ENCODE measurements around the gene ROR1.

The ROR1 gene

GRCh38 chr1:64163970-64164369, 390.2 kb downstream of the ROR1 start:
- Mint-ChIP-seq H3K4me1 (ENCODE audit: low read depth) (no peaks in the 10 kb centered on the region), H3K9me3 (ENCODE audit: low read depth) (no peaks in the 10 kb centered on the region), H3K27ac (no peak overlapping the region), H3K36me3 (no peaks in the 10 kb centered on the region), H3K27me3 (peaks cover 4% of the 10 kb centered on the region), H3K4me3 (no peak overlapping the region)

GRCh38 chr1:64166629-64167028, 392.8 kb downstream of the ROR1 start:
- no peaks in the 10 kb centered on the region for H3K36me3 Mint-ChIP-seq
- peaks cover 6% of the 10 kb centered on the region for H3K27me3 Mint-ChIP-seq
- H3K4me1 Mint-ChIP-seq (ENCODE audit: low read depth): peaks cover 7% of the 10 kb centered on the region
- no peak overlapping the region for H3K27ac Mint-ChIP-seq
- H3K9me3 Mint-ChIP-seq (ENCODE audit: low read depth): no peaks in the 10 kb centered on the region
- no peak overlapping the region for H3K4me3 Mint-ChIP-seq

- H3K27me3 Mint-ChIP-seq: peaks cover 6% of the 10 kb centered on the region
- H3K27ac Mint-ChIP-seq: no peak overlapping the region
- peaks cover 12% of the 10 kb centered on the region for H3K4me1 Mint-ChIP-seq (ENCODE audit: low read depth)
- H3K4me3 Mint-ChIP-seq: no peak overlapping the region
- H3K9me3 Mint-ChIP-seq (ENCODE audit: low read depth): no peaks in the 10 kb centered on the region
- H3K36me3 Mint-ChIP-seq: no peaks in the 10 kb centered on the region
Measured at GRCh38 chr1:64167176-64167575, 393.4 kb downstream of the ROR1 start.

- Mint-ChIP-seq H3K4me3 (no peak overlapping the region), H3K36me3 (no peaks in the 10 kb centered on the region), H3K4me1 (ENCODE audit: low read depth) (peaks cover 20% of the 10 kb centered on the region), H3K27me3 (peaks cover 9% of the 10 kb centered on the region), H3K9me3 (ENCODE audit: low read depth) (no peaks in the 10 kb centered on the region), H3K27ac (peak overlapping the region; percentile 29)
Measured at GRCh38 chr1:64171246-64171645, 397.4 kb downstream of the ROR1 start.

- Mint-ChIP-seq H3K36me3 (no peaks in the 10 kb centered on the region), H3K4me3 (no peak overlapping the region), H3K27me3 (peaks cover 9% of the 10 kb centered on the region), H3K27ac (peak overlapping the region; percentile 29), H3K9me3 (ENCODE audit: low read depth) (no peaks in the 10 kb centered on the region), H3K4me1 (ENCODE audit: low read depth) (peaks cover 20% of the 10 kb centered on the region)
Measured at GRCh38 chr1:64171797-64172281, 398.0 kb downstream of the ROR1 start.

- Mint-ChIP-seq H3K27me3 (peaks cover 9% of the 10 kb centered on the region), H3K9me3 (ENCODE audit: low read depth) (no peaks in the 10 kb centered on the region), H3K36me3 (no peaks in the 10 kb centered on the region), H3K4me3 (no peak overlapping the region), H3K4me1 (ENCODE audit: low read depth) (peaks cover 20% of the 10 kb centered on the region), H3K27ac (no peak overlapping the region)
Measured at GRCh38 chr1:64172458-64172983, 398.7 kb downstream of the ROR1 start.

GRCh38 chr1:64173336-64173940, 399.6 kb downstream of the ROR1 start:
- no peak overlapping the region for H3K27ac Mint-ChIP-seq
- H3K36me3 Mint-ChIP-seq: no peaks in the 10 kb centered on the region
- H3K27me3 Mint-ChIP-seq: peaks cover 9% of the 10 kb centered on the region
- no peak overlapping the region for H3K4me3 Mint-ChIP-seq
- H3K4me1 Mint-ChIP-seq (ENCODE audit: low read depth): peaks cover 20% of the 10 kb centered on the region
- H3K9me3 Mint-ChIP-seq (ENCODE audit: low read depth): no peaks in the 10 kb centered on the region

- no peak overlapping the region for H3K27ac Mint-ChIP-seq
- no peaks in the 10 kb centered on the region for H3K36me3 Mint-ChIP-seq
- peaks cover 20% of the 10 kb centered on the region for H3K4me1 Mint-ChIP-seq (ENCODE audit: low read depth)
- H3K9me3 Mint-ChIP-seq (ENCODE audit: low read depth): no peaks in the 10 kb centered on the region
- H3K4me3 Mint-ChIP-seq: no peak overlapping the region
- peaks cover 7% of the 10 kb centered on the region for H3K27me3 Mint-ChIP-seq
Measured at GRCh38 chr1:64175639-64176038, 401.8 kb downstream of the ROR1 start.

GRCh38 chr1:64176659-64177058, 402.8 kb downstream of the ROR1 start:
- H3K9me3 Mint-ChIP-seq (ENCODE audit: low read depth): no peaks in the 10 kb centered on the region
- peaks cover 4% of the 10 kb centered on the region for H3K27me3 Mint-ChIP-seq
- H3K4me1 Mint-ChIP-seq (ENCODE audit: low read depth): peaks cover 13% of the 10 kb centered on the region
- no peaks in the 10 kb centered on the region for H3K36me3 Mint-ChIP-seq
- H3K27ac Mint-ChIP-seq: no peak overlapping the region
- no peak overlapping the region for H3K4me3 Mint-ChIP-seq

- Mint-ChIP-seq H3K4me3 (no peak overlapping the region), H3K27me3 (peaks cover 4% of the 10 kb centered on the region), H3K27ac (no peak overlapping the region), H3K4me1 (ENCODE audit: low read depth) (peaks cover 5% of the 10 kb centered on the region), H3K36me3 (no peaks in the 10 kb centered on the region), H3K9me3 (ENCODE audit: low read depth) (no peaks in the 10 kb centered on the region)
Measured at GRCh38 chr1:64179588-64179987, 405.8 kb downstream of the ROR1 start.

GRCh38 chr1:64182207-64182606, 408.4 kb downstream of the ROR1 start:
- no peak overlapping the region for H3K27ac Mint-ChIP-seq
- H3K36me3 Mint-ChIP-seq: no peaks in the 10 kb centered on the region
- H3K9me3 Mint-ChIP-seq (ENCODE audit: low read depth): no peaks in the 10 kb centered on the region
- H3K4me3 Mint-ChIP-seq: no peak overlapping the region
- H3K4me1 Mint-ChIP-seq (ENCODE audit: low read depth): peaks cover 5% of the 10 kb centered on the region
- peaks cover 1% of the 10 kb centered on the region for H3K27me3 Mint-ChIP-seq

GRCh38 chr1:64183395-64184002, 409.7 kb downstream of the ROR1 start:
- H3K4me1 Mint-ChIP-seq (ENCODE audit: low read depth): peaks cover 5% of the 10 kb centered on the region
- H3K4me3 Mint-ChIP-seq: no peak overlapping the region
- H3K9me3 Mint-ChIP-seq (ENCODE audit: low read depth): no peaks in the 10 kb centered on the region
- no peak overlapping the region for H3K27ac Mint-ChIP-seq
- H3K27me3 Mint-ChIP-seq: peaks cover 1% of the 10 kb centered on the region
- no peaks in the 10 kb centered on the region for H3K36me3 Mint-ChIP-seq

GRCh38 chr1:64184003-64184440, 410.2 kb downstream of the ROR1 start:
- no peaks in the 10 kb centered on the region for H3K9me3 Mint-ChIP-seq (ENCODE audit: low read depth)
- H3K36me3 Mint-ChIP-seq: no peaks in the 10 kb centered on the region
- no peak overlapping the region for H3K27ac Mint-ChIP-seq
- no peak overlapping the region for H3K4me3 Mint-ChIP-seq
- peaks cover 1% of the 10 kb centered on the region for H3K27me3 Mint-ChIP-seq
- H3K4me1 Mint-ChIP-seq (ENCODE audit: low read depth): peaks cover 5% of the 10 kb centered on the region

- H3K4me1 Mint-ChIP-seq (ENCODE audit: low read depth): peaks cover 5% of the 10 kb centered on the region
- no peaks in the 10 kb centered on the region for H3K9me3 Mint-ChIP-seq (ENCODE audit: low read depth)
- H3K27me3 Mint-ChIP-seq: no peaks in the 10 kb centered on the region
- no peaks in the 10 kb centered on the region for H3K36me3 Mint-ChIP-seq
- no peak overlapping the region for H3K4me3 Mint-ChIP-seq
- H3K27ac Mint-ChIP-seq: no peak overlapping the region
Measured at GRCh38 chr1:64186138-64186897, 412.5 kb downstream of the ROR1 start.

GRCh38 chr1:64186898-64187280, 413.1 kb downstream of the ROR1 start:
- no peaks in the 10 kb centered on the region for H3K27me3 Mint-ChIP-seq
- H3K36me3 Mint-ChIP-seq: no peaks in the 10 kb centered on the region
- no peak overlapping the region for H3K27ac Mint-ChIP-seq
- H3K4me1 Mint-ChIP-seq (ENCODE audit: low read depth): peaks cover 5% of the 10 kb centered on the region
- no peak overlapping the region for H3K4me3 Mint-ChIP-seq
- H3K9me3 Mint-ChIP-seq (ENCODE audit: low read depth): no peaks in the 10 kb centered on the region
